GM19463 (cell line): ENCODE measurements around the gene ASS1.

ENCODE experiments used
- ATAC-seq: cut with Tn5 transposase; IDR thresholded peaks from one replicate; pipeline ENCODE4 v1.9.1; 2021; ENCODE audit warnings: mild to moderate bottlenecking, moderate library complexity; ENCODE audit not compliant: unreplicated experiment

Gene ASS1

DNA sequence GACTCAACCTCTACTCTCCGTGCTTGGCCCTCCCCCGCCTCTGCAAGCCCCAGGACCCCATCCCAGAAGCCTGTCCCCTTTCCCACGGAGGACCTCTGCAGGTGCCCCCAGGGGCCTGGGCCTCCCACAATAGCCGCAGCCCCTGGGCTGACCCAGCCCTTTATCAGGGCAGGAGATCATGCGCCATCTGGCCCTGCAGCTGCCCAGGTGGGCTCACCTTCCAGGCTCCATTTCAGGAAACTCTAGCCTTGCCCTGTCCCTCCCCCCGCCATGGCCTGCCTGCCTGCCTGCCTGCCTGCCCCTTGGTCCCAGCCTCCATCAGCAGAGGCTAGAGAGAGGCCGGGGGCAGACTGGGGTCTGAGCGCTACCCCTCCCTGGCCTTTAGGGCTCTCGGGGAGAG is 48.7 kb downstream of the ASS1 start:
- ATAC-seq: no peak

DNA sequence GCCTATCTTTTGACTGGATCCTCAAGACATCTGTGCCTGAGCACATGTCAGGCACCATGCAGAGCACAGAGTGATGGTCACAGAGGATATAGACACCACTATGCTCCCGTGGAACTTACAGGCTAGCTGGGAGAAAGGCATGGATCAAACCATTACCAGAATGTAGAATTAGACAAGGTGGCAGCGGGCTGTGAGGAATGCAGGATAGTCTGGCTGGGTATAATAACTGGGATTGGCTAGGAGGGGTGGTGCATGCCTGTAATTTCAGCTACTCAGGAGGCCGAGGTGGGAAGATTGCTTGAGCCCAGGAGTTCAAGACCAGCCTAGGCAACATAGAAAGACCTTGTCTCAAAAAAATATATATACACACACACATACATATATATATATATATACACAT is 50.3 kb downstream of the ASS1 start:
- ATAC-seq: no peak

DNA sequence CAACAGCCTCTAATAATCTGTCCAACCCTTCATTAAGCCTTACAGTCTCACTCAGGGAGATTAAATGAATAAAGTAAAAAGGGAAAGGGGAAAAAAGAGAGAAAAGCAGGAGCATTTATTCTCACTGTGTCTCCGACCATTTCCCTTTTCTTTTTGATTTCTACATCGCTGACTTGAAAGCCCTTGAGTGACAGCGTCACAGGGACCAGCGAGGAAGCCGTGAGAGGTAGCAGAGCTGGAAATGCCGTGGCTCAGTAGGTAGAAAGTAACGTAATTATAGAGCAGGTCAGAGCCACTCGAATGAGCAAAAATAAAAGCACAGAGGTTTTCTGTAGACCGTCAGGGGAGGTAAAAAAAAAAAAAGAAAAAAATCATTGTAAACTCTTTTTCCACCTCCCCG is 52.4 kb downstream of the ASS1 start:
- ATAC-seq: no peak

DNA sequence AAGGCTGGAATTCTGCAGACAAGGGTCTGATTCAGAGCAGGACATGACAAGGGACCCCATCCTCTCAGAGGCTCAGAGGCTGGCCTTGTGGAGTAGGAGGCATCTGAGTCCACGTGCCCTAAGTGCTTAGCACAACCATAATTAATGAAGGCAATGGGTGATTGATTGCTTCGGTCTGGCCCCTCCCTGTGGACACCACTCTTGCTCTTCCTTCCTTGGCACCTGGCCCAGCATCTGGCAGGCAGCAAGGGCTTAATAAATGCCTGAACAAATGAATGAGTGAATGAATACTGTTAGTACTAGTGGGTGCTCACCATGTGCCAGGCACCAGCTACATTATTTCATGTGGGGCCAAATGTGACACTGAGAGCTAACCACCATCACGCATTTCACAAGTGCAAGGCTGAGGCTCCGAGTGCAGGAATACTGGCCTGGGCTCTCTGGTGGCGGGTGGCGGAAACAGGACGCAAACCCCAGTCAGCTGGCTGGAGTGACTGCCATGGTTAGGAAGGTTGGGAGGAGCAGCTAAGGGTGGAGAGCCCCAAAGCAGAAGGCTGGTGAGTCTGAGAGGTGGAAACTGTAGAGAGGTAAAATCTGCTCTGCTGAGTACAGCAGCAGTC is 53.6 kb downstream of the ASS1 start:
- no peak for ATAC-seq

GRCh38 chr9:130498918-130499698 is 54.3 kb downstream of the ASS1 start:
- no peak for ATAC-seq

- no peak for ATAC-seq
Measured at GRCh38 chr9:130499804-130500263, 55.1 kb downstream of the ASS1 start.

- ATAC-seq: no peak
Measured at GRCh38 chr9:130500340-130501180, 55.8 kb downstream of the ASS1 start.

DNA sequence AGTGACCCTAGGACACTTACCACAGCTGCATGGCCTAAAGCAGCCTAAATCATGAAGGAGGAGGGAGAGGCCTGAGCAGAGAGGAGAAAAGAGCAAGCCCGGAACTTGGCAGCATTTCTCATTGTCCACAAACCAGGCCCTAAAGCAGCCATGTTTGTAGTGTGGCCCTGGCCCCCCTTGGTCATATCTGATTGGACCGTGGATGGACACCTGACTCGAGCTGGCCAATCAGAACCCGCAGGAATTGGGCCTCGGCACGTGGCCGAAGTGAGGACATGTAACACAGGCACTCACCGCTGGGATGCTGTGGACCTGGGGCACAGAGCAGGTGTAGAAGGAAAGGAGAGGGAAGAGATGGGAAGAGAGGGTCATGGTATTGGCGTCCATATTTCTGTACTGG is 56.9 kb downstream of the ASS1 start:
- no peak for ATAC-seq

- ATAC-seq: no peak
Measured at GRCh38 chr9:130508218-130508617, 63.5 kb downstream of the ASS1 start.

DNA sequence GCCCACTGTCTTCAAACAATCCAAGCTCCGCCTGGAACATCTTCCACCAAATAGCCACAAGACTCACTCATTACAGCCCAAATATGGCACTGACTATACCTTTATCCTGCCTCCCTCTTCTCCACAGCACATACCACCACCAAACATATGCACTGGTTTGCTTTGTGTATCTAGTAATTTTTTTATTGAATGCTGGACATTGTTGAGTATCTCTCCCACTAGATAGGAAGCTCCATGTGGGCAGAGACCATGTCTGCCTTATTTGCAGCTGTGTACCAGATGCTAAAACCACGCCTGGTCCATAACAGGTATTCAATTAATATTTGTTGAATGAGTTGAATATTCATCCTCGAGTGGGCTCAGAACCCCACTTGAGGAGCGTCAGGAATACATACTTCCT is 67.4 kb downstream of the ASS1 start:
- no peak for ATAC-seq

- no peak for ATAC-seq
Measured at GRCh38 chr9:130513078-130513477, 68.3 kb downstream of the ASS1 start.

- ATAC-seq: no peak
Measured at GRCh38 chr9:130518233-130518632, 73.5 kb downstream of the ASS1 start.

DNA sequence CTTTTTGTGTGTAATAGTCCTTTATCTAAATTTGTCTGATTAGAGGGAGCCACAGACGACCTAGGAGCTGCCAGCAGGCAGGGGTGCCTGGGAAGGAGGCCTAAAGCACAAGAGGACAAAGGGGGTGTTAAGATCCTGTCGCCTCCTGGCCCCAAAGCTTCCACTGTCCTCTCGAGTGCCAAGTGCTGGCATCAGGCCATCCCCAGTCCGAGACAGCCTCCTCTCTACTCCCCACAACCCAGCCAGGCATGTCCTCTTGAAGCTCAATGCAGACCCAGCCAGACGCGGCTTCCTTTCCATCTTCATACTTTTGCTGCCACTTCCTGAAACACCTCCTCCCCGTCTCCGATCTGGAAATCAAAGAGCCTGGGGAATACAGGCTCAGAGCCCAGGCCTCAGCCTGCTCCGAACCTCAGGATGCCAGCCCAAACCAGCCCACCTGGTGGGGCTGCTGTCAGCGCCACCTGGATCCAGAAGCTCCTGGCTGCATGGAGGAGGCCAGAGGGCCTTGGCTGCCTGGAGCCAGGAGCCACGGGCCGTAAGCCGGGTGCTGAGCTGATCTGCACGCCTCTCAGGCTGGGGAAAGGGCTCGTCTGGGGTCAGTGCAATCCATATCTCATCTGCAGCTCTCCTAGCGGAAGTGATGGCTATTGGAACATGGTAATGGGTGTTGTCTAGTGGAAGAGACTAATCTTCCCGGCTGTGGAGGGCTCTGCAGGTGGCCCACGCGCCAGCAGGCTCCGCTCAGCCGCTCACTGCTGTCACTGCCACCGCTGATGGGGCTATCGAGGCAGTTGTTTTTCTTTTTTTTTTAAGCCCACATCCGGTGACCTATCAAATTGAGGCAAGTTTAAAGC is 74.4 kb downstream of the ASS1 start:
- ATAC-seq: no peak

DNA sequence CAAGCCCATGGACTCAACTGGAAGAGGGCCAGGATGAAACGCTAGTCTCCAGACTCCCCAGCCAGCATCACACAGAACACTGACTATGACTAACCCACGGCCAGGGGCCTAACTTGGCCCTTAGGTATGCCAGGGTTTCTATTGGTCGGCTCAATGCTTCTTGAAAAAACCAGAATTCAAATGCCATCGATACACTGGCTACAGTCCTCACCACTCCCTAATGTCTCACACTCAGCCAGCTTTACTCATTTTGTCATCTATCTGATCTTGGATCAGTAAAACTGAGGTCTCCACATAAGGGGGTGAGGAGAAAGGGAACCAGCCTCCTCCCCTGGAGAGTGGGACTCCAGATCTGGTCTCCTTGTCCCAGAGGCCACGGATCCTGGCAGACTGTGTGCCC is 75.2 kb downstream of the ASS1 start:
- no peak for ATAC-seq

DNA sequence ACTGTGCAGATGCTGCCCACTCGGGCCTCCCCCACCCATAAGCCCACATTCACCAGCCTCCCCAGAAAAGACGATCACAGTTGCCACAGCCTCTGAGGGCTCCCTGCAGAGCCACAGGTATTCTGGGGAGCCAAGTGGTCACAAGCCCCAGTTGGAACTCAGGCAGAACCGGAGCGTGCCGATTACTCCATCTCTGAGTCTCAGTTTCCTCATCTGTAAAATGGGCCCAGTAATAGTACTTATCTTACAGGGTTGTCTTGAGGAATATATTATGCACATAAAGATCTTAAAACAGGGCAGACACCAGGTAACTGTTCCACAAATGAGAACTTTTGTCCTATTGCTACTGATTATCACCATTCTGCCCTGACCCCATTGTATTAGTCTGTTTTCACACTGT is 77.0 kb downstream of the ASS1 start:
- ATAC-seq: no peak

DNA sequence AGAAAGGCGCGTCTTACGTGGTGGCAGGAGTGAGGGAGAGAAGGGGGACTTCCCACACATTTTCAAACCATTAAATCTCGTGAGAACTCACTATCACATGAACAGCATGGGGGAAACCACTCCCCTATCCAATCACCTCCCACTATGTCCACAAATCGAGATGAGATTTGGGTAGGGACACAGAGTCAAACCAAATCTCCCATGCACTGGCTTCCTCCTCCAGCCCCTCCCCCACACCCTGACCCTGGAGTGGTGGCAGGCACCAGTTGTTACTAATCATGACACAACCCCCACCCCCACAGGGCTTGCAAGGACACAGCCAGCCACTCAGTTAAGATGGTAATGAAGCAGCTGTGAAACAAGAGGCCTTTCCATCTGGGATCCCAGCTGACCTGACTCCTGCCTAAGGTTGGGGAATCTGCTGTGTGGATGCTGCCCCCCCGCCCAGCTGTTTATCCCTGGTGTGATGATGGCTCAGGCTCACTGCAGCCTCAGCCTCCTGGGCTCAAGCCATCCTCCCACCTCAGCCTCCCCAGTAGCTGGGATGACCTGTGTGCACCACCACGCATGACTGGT is 77.6 kb downstream of the ASS1 start:
- ATAC-seq: no peak

GRCh38 chr9:130523921-130524320 is 79.2 kb downstream of the ASS1 start:
- ATAC-seq: no peak

GRCh38 chr9:130526193-130526853 is 81.6 kb downstream of the ASS1 start:
- ATAC-seq: no peak

- ATAC-seq: no peak
Measured at GRCh38 chr9:130526854-130527650, 82.3 kb downstream of the ASS1 start.
